Measurements from ENCODE around the gene LAMB3. TPM values are rescaled to one million over a fixed set of nuclear protein-coding genes. Genes with fewer than 3 reads are reported as not detected.
A peak's percentile ranks its signal among the peaks of the same experiment; 100 is the strongest.

Gene LAMB3
- total RNA-seq, 4 donors from 2014 or later, result 70.0 to 181 (median 123) TPM

GRCh38 chr1:209603877-209604276 is 48.3 kb downstream of the LAMB3 start:
- no peak for DNase-seq (ENCODE audit: low spot score in 2 of 2)
- no peak overlapping the region for H3K4me3 ChIP-seq (ENCODE audit: low read depth, poor library complexity, severe bottlenecking)
- 90 to 91% methylated on average over 5 of the region's 5 CpGs for WGBS, 2 donors
- TF ChIP-seq POLR2A (IDR thresholded peaks at IDR 0.05), result no peak
- TF ChIP-seq CTCF (IDR thresholded peaks at IDR 0.05), result no peak
- intact Hi-C loops (cut with DNase I; ENCODE audit: low total_unique reads), result no loop called here

- 39 to 50% methylated on average over 6 of the region's 6 CpGs for WGBS, 2 donors
- H3K4me3 ChIP-seq (ENCODE audit: low read depth, poor library complexity, severe bottlenecking), result no peak overlapping the region
- TF ChIP-seq POLR2A (IDR thresholded peaks at IDR 0.05) (no peak), CTCF (IDR thresholded peaks at IDR 0.05) (peak in 1 of 3 donors; percentile 10)
- intact Hi-C loops (cut with DNase I; ENCODE audit: low total_unique reads), result no loop called here
- DNase-seq (ENCODE audit: low spot score in 2 of 2), result no peak
Observed at GRCh38 chr1:209601809-209602657, 50.2 kb downstream of the LAMB3 start.

- TF ChIP-seq POLR2A (IDR thresholded peaks at IDR 0.05), result no peak
- TF ChIP-seq CTCF (IDR thresholded peaks at IDR 0.05), result no peak
- 83 to 86% methylated on average over 1 of the region's 1 CpG for WGBS, 2 donors
- intact Hi-C loops (cut with DNase I; ENCODE audit: low total_unique reads), result no loop called here
- no peak for DNase-seq (ENCODE audit: low spot score in 2 of 2)
- H3K4me3 ChIP-seq (ENCODE audit: low read depth, poor library complexity, severe bottlenecking), result no peak overlapping the region
Observed at GRCh38 chr1:209600541-209600940, 51.7 kb downstream of the LAMB3 start.

GRCh38 chr1:209598227-209598626 is 54.0 kb downstream of the LAMB3 start:
- no peak overlapping the region for H3K4me3 ChIP-seq (ENCODE audit: low read depth, poor library complexity, severe bottlenecking)
- 81 to 85% methylated on average over 1 of the region's 1 CpG for WGBS, 2 donors
- intact Hi-C loops (cut with DNase I; ENCODE audit: low total_unique reads), result no loop called here
- DNase-seq (ENCODE audit: low spot score in 2 of 2), result no peak
- no peak for TF ChIP-seq POLR2A (IDR thresholded peaks at IDR 0.05)
- no peak for TF ChIP-seq CTCF (IDR thresholded peaks at IDR 0.05)

- no peak for TF ChIP-seq POLR2A (IDR thresholded peaks at IDR 0.05)
- TF ChIP-seq CTCF (IDR thresholded peaks at IDR 0.05), result no peak
- no peak overlapping the region for H3K4me3 ChIP-seq (ENCODE audit: low read depth, poor library complexity, severe bottlenecking)
- intact Hi-C loops (cut with DNase I; ENCODE audit: low total_unique reads), result no loop called here
- WGBS, 2 donors, result 40 to 46% methylated on average over 2 of the region's 2 CpGs
- DNase-seq (ENCODE audit: low spot score in 2 of 2), result no peak
Observed at GRCh38 chr1:209597499-209597898, 54.7 kb downstream of the LAMB3 start.

All from lower leg skin (tissue), 4 donors.